ENCODE data around the gene GP5. TPM values are rescaled to one million over a fixed set of nuclear protein-coding genes. Genes with fewer than 3 reads are reported as not detected.

GP5 gene
- total and polyA plus RNA-seq, 2 donors (not counting 1 experiment from before 2014, with no cell fraction given): 0.01 to 0.15 TPM

- DNase-seq: no peak
Observed at GRCh38 chr3:194447161-194447560, 48.1 kb upstream of the GP5 start.

GRCh38 chr3:194446754-194447153 is 47.7 kb upstream of the GP5 start:
- Histone ChIP-seq H3K36me3 (replicated peaks in 1 of 2; ENCODE audit: control extremely low read depth in 1 of 2, control insufficient read depth in 1 of 2, extremely low read depth in 1 of 2, insufficient read depth in 2 of 2, low read length in 1 of 2) (peaks cover 8 to 43% of the 10 kb centered on the region in 2 experiments), H3K27me3 (replicated peaks in 1 of 4; ENCODE audit: control extremely low read depth in 1 of 4, control insufficient read depth in 3 of 4, insufficient read depth in 4 of 4, low read length in 3 of 4) (no peaks in the 10 kb centered on the region), H3K4me2 (replicated peaks; ENCODE audit: low read depth, low read length, poor library complexity, severe bottlenecking) (no peak overlapping the region), H2AFZ (ENCODE audit: insufficient read depth, low read depth, low read length, poor library complexity, severe bottlenecking) (no peak overlapping the region), H3K27ac (ENCODE audit: low read length in 2 of 2) (no peak overlapping the region), H3K4me3 (ENCODE audit: control extremely low read depth in 1 of 5, extremely low read depth in 1 of 5, insufficient read depth in 1 of 5, low read depth in 2 of 5, low read length in 4 of 5) (no peak overlapping the region), H3K9ac (ENCODE audit: low read length) (no peak overlapping the region), H3K9me3 (ENCODE audit: control extremely low read depth in 1 of 3, control insufficient read depth in 2 of 3, insufficient read depth in 1 of 3, low read length in 2 of 3) (no peaks in the 10 kb centered on the region), H4K20me1 (ENCODE audit: control insufficient read depth, insufficient read depth, low read length, poor library complexity, severe bottlenecking) (no peaks in the 10 kb centered on the region), H3K4me1 (ENCODE audit: control insufficient read depth in 2 of 2, insufficient read depth in 2 of 2, low read length in 2 of 2) (peaks cover 4 to 6% of the 10 kb centered on the region in 2 donors), H3K79me2 (ENCODE audit: control insufficient read depth, insufficient read depth, low read length) (no peaks in the 10 kb centered on the region)
- no peak for ATAC-seq (ENCODE audit: low read depth)
- Mint-ChIP-seq H3K4me3 (no peak overlapping the region), H3K4me1 (peaks cover 1% of the 10 kb centered on the region), H3K9me3 (ENCODE audit: insufficient read depth) (no peaks in the 10 kb centered on the region), H3K27me3 (no peaks in the 10 kb centered on the region), H3K27ac (no peak overlapping the region)
- CTCF ChIA-PET: interaction anchor here (1.1 kb wide), 1 partner anchor 10 kb away, joined by 3 read pairs; no protein-coding TSS in a partner anchor
- WGBS (ENCODE audit: insufficient coverage): 100% methylated on average over 2 of the region's 4 CpGs
- POLR2A ChIA-PET: no interaction called here
- TF ChIP-seq EZH2 (IDR thresholded peaks at IDR 0.05; ENCODE audit: borderline replicate concordance, insufficient read depth, low read depth, low read length, poor library complexity, severe bottlenecking): no peak
- DNase-seq: no peak
- intact Hi-C loops (cut with micrococcal nuclease): no loop called here

More at GRCh38 chr3:194447161-194447560, 48.1 kb upstream of the GP5 start:
- Mint-ChIP-seq H3K27me3 (no peaks in the 10 kb centered on the region), H3K9me3 (ENCODE audit: insufficient read depth) (no peaks in the 10 kb centered on the region), H3K27ac (no peak overlapping the region), H3K4me1 (peaks cover 1% of the 10 kb centered on the region), H3K4me3 (no peak overlapping the region)
- Histone ChIP-seq H3K36me3 (replicated peaks in 1 of 2; ENCODE audit: control extremely low read depth in 1 of 2, control insufficient read depth in 1 of 2, extremely low read depth in 1 of 2, insufficient read depth in 2 of 2, low read length in 1 of 2) (peaks cover 6 to 39% of the 10 kb centered on the region in 2 experiments), H3K4me1 (ENCODE audit: control insufficient read depth in 2 of 2, insufficient read depth in 2 of 2, low read length in 2 of 2) (peaks cover 4 to 6% of the 10 kb centered on the region in 2 donors), H3K9me3 (ENCODE audit: control extremely low read depth in 1 of 3, control insufficient read depth in 2 of 3, insufficient read depth in 1 of 3, low read length in 2 of 3) (no peaks in the 10 kb centered on the region), H3K79me2 (ENCODE audit: control insufficient read depth, insufficient read depth, low read length) (no peaks in the 10 kb centered on the region), H3K4me2 (replicated peaks; ENCODE audit: low read depth, low read length, poor library complexity, severe bottlenecking) (no peak overlapping the region), H4K20me1 (ENCODE audit: control insufficient read depth, insufficient read depth, low read length, poor library complexity, severe bottlenecking) (no peaks in the 10 kb centered on the region), H3K4me3 (ENCODE audit: control extremely low read depth in 1 of 5, extremely low read depth in 1 of 5, insufficient read depth in 1 of 5, low read depth in 2 of 5, low read length in 4 of 5) (no peak overlapping the region), H3K9ac (ENCODE audit: low read length) (no peak overlapping the region), H2AFZ (ENCODE audit: insufficient read depth, low read depth, low read length, poor library complexity, severe bottlenecking) (no peak overlapping the region), H3K27ac (ENCODE audit: low read length in 2 of 2) (no peak overlapping the region), H3K27me3 (replicated peaks in 1 of 4; ENCODE audit: control extremely low read depth in 1 of 4, control insufficient read depth in 3 of 4, insufficient read depth in 4 of 4, low read length in 3 of 4) (no peaks in the 10 kb centered on the region)
- no peak for ATAC-seq (ENCODE audit: low read depth)
- POLR2A ChIA-PET: no interaction called here
- no CpG with 5 or more reads among the region's 6 CpGs for WGBS (ENCODE audit: insufficient coverage)
- intact Hi-C loops (cut with micrococcal nuclease): no loop called here
- TF ChIP-seq EZH2 (IDR thresholded peaks at IDR 0.05; ENCODE audit: borderline replicate concordance, insufficient read depth, low read depth, low read length, poor library complexity, severe bottlenecking): no peak
- no peak for TF ChIP-seq CTCF (IDR thresholded peaks at IDR 0.05)
- CTCF ChIA-PET: interaction anchor here (1.1 kb wide), 1 partner anchor 11 kb away, joined by 3 read pairs; no protein-coding TSS in a partner anchor
